Subcutaneous adipose tissue (tissue), 4 donors: ENCODE measurements around the gene OGFOD1. TPM values are rescaled to one million over a fixed set of nuclear protein-coding genes. Genes with fewer than 3 reads are reported as not detected.

Source experiments
- total RNA-seq, 4 donors: library from RNA; depleted of rRNA; stranded (reverse); fragments of >200 nt; gene quantifications; one replicate each; pipeline ENCODE4 v1.1.0, GENCODE V29; 2016
- TF ChIP-seq, protein P1 (sequence below): fragments of 450-650 bp; IDR thresholded peaks from one replicate; pipeline ENCODE4 v1.5.1; 2016; ENCODE audit warnings: low read depth, mild to moderate bottlenecking, control low read depth, antibody characterized with exemption, moderate library complexity

Gene OGFOD1
- total RNA-seq, 4 donors from 2014 or later, result 14.5 to 53.2 (median 26.2) TPM

DNA sequence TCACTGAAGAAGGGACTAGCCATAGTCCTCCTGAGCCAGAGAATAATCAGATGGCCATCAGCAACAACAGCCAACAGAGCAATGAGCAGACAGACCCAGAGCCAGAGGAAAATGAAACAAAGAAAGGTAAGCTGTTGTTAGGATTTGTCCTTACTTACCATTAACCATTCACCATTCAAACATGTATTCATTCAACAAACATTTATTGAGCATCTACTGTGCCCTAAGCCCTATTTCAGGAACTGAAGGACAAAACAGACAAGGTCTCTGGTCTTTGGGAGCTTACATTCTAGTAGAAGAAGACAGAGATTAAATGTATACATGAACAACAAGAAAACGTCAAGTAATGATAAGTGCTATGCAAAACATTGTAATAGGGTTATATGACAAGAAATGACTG lies 19.3 kb downstream of the OGFOD1 start:
- TF ChIP-seq, protein P1, sequence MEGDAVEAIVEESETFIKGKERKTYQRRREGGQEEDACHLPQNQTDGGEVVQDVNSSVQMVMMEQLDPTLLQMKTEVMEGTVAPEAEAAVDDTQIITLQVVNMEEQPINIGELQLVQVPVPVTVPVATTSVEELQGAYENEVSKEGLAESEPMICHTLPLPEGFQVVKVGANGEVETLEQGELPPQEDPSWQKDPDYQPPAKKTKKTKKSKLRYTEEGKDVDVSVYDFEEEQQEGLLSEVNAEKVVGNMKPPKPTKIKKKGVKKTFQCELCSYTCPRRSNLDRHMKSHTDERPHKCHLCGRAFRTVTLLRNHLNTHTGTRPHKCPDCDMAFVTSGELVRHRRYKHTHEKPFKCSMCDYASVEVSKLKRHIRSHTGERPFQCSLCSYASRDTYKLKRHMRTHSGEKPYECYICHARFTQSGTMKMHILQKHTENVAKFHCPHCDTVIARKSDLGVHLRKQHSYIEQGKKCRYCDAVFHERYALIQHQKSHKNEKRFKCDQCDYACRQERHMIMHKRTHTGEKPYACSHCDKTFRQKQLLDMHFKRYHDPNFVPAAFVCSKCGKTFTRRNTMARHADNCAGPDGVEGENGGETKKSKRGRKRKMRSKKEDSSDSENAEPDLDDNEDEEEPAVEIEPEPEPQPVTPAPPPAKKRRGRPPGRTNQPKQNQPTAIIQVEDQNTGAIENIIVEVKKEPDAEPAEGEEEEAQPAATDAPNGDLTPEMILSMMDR, result no peak

DNA sequence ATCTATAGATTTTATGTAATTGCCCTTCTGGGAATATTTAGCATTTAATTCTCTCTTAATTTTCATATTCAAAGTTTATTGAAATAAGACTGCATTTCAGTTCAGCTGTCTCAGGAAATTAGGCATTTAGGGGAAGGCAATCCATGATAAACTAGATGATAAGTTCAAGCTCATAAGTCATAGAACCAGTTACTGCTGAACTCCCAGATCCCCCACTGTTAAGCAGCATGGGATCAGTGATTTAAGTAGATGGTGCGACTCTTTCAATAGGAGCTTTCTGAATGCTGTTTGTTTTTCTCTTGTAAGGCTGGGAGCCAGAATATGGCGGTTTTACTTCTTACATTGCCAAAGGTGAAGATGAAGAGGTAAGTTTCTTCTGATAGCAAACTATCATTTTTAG lies 23.8 kb downstream of the OGFOD1 start:
- TF ChIP-seq, protein P1, result no peak

DNA sequence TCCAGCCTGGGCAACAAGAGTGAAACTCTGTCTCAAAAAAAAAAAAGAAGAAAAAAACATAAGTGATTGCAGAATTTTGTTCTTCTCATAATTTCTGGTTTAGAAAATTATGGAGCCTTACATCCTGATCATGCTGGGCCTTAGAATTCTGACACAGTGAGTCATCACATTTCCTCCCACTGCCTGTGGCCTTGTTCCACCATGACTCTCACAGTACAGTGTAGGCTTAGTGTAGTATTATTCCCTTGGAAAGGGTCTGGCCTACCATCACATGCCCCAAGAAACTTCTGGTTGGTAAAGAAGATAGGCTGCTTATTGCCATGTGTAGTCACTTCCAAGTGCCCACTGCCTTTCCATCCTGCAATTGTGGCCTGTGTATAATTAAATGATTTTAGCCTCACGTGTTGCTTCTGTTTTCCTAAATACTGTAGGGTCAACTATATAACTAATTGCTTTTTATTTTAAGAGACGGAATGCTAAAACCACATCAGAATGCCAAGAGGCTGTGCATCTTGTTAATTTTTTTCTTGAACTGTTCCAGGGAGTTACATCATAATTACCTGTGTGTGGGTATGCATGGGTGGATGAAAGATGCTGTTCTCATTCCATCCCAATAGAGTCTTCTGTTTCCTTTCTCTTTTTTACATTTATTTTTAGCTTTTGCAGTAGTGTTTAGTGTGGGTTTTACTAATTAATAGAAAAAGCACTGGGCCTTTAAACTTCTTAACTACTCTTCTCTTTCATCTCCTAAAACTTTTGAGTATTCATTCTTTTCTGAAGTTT lies 25.9 kb downstream of the OGFOD1 start:
- TF ChIP-seq, protein P1, result no peak

DNA sequence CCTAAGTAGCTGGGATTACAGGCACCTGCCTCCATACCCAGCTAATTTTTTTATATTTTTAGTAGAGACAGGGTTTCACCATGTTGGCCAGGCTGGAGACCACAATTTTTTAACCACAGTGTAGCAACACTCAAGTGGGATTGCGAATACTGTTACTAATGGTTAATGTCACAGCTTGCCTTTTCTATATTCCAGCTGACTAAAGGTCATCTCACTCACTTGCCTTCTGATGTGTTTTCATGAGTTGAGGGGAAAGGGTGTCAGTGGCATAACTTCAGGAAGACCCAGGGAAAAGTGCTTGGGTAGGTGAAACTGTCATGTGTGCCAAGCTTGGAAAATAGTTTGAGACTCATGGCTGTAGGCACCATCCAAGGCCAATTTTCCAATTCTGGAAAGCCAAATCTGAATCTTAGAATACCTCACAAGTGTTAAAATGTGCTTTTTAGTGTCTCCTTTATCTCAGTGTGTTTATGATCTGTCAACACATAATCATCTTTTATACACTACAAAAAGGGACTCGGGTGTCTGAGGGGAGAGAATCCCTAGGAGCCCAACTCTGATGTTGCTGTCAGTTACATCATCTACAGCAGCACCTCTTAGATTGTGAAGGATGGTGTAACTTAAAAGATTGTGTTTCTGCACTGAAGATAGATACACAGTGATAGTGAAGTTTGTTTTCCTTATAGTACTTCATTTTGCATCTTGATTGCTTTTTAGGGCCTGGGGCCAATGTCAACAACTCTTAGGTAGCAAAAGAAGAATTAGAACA lies 27.1 kb downstream of the OGFOD1 start:
- TF ChIP-seq, protein P1, result no peak

DNA sequence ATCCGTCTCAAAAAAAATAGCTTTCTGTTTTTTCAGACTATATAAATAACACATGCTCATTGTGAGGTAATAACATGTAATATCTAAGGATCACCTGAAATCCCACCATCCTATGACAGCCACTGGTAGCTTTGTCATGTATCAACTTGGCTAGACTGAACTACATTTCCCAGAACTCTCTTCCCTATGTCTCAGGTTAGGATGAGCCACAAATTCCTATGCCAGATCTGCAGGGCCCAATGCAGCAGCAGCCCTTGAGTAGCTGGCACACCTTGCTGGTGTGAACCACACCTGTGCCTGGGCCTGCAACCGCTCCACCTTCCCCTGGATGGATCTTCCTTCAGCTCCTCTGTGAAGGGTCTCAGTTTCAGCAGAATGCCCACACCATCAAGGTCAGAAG lies 28.1 kb downstream of the OGFOD1 start:
- TF ChIP-seq, protein P1, result no peak

DNA sequence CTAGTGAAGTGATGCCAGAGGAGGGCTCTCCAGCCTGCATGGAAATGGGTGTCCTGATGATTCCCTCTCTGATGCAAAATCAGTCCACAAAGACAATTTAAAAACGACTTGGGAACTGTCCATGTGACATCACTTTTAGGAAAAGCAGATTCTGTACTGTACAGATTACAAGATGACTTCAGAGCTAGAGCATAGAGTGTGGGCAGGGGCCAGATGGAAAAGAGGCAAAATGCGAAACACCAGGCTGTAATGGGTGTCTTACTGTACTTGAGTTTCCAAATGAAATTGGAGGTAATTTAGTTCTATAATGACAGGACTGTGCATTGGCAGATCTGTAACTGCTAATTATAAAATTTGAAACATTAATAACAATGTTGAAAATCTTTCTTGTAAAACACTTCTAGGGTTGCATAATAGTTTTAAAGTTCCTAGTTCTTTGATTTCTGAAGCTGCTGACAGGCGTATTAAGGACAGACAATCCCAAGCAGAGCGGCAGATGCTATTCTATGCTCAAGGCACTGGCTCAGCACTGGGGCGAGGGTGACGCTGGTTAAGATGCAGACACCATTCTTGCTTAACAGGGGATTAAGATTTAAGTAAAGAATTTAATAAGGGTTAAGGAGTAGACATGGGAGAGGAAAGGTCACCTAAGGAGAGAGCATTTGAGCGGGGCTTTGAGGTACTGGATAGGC lies 29.6 kb downstream of the OGFOD1 start:
- TF ChIP-seq, protein P1, result no peak
